GM12875 (cell line): Measurements from ENCODE around the gene NUCB1.
A peak's percentile ranks its signal among the peaks of the same experiment; 100 is the strongest.
"Not testable (repeated sequence)": the region's sequence is repeated elsewhere in the genome, so short reads cannot be mapped to it uniquely, and the experiment has no call there.

Experiments used
- H3K4me3 ChIP-seq: one replicate; pipeline ENCODE4 v1.5.1; 2011; ENCODE audit warnings: low read depth, low read length, control low read depth
- CTCF ChIP-seq: IDR thresholded peaks from 2 replicates; pipeline ENCODE4 v1.5.1; 2011; ENCODE audit warnings: low read depth, mild to moderate bottlenecking, control low read depth, inconsistent platforms, low read length, moderate library complexity, borderline replicate concordance; ENCODE audit not compliant: insufficient read depth

The NUCB1 gene

GRCh38 chr19:48874303-48875135 is 25.6 kb upstream of the NUCB1 start:
- no peak for TF ChIP-seq CTCF
- peak overlapping the region; percentile 73 for H3K4me3 ChIP-seq

GRCh38 chr19:48876043-48876981 is 23.8 kb upstream of the NUCB1 start:
- H3K4me3 ChIP-seq, result peak overlapping the region; percentile 73

- H3K4me3 ChIP-seq, result no peak overlapping the region
- no peak for TF ChIP-seq CTCF
These were observed 22.3 kb upstream of the NUCB1 start for GRCh38 chr19:48877855-48878195.

GRCh38 chr19:48878196-48879024 is 21.7 kb upstream of the NUCB1 start:
- H3K4me3 ChIP-seq, result no peak overlapping the region
- TF ChIP-seq CTCF, result no peak

- no peak overlapping the region for H3K4me3 ChIP-seq
- TF ChIP-seq CTCF, result no peak
These were observed 21.0 kb upstream of the NUCB1 start for GRCh38 chr19:48879025-48879637.

- not testable (repeated sequence) for H3K4me3 ChIP-seq
These were observed 20.4 kb upstream of the NUCB1 start for GRCh38 chr19:48879696-48880095.

- TF ChIP-seq CTCF, result no peak
- H3K4me3 ChIP-seq, result no peak overlapping the region
These were observed 18.1 kb upstream of the NUCB1 start for GRCh38 chr19:48881741-48882657.
